ENCODE results near the gene DYSF.

Gene DYSF

DNA sequence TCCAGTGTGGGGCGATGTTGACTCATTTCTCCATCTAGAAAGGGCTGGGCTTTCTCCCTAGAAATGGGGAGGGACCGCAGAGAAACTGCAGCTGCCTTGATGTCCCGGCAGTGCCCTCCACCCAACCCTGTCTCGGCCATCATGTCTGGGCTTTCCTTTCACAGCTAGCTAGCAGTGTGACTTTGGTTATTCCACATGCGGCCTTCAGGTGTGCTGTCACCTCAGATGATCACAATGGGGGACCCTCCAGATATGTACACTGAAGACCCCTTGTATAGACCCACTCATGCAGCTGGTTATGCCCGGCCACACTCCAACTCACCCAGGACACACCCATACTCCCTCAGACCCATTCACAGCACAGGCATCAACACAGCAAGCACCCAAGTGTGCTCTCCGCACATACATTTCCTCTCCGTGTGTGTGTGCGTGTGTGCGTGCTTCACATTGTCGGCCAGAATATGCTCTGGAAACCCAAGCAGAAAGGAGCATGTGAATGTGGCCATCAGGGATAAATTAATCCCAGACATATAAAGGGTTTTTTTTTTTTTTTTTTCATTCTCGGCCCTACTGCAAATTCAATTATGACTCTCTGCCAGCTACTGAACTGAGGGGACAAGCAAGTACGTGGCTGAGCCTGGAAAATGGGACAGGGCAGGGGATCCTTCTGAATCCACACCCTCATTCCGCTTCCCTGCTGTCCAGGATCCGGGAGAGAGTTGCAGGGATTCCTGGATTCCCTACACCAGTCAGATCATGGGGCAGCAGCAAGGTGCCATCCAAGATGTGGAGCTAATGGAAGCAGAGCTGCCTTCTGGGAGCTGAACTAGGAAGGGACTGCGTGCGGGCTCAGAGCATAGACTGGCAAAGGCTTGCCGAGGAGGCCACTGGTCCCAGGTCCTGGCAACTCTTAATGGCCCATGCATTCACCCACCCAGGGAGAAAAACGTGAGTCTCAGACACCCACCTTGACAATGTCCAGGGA is 240.2 kb downstream of the DYSF start:
- DNase-seq (ENCODE audit: low spot score) = no peak

DNA sequence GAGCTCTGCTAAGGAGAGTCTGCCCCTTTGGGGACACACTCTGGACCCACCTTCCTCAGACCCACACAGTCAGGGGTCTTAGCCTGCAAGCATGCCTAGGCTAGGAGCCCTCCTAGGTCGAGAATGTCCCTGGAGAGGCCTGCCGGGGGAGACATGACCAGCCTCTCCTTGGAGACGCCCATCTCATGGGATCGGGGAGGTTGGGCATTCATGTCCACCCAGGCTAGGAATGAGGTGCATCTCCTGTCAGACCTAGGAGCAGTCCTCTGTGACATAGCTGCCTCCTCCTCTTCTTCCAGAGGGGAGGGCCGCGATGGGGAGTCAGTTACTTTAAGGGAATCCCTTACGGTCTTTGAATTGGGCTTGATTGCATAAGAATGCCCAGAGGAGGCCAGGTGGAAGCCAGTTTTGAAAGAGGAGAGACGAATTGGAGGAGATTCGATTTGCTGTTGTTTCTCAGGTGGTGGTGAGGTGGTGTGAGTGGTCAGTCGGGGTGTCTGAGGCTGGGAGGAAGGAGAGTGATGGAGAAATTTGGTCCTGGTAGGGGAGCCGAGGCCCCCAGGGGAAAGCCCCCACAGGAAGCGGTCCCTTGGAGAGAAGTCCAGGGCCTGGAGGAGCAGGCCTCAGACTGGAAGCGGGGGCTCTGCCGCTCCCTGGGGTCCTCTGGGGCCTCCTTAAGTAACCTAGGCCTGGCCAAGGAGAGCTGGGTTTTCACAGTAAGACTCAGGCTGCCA is 241.3 kb downstream of the DYSF start:
- no peak for DNase-seq (ENCODE audit: low spot score)

DNA sequence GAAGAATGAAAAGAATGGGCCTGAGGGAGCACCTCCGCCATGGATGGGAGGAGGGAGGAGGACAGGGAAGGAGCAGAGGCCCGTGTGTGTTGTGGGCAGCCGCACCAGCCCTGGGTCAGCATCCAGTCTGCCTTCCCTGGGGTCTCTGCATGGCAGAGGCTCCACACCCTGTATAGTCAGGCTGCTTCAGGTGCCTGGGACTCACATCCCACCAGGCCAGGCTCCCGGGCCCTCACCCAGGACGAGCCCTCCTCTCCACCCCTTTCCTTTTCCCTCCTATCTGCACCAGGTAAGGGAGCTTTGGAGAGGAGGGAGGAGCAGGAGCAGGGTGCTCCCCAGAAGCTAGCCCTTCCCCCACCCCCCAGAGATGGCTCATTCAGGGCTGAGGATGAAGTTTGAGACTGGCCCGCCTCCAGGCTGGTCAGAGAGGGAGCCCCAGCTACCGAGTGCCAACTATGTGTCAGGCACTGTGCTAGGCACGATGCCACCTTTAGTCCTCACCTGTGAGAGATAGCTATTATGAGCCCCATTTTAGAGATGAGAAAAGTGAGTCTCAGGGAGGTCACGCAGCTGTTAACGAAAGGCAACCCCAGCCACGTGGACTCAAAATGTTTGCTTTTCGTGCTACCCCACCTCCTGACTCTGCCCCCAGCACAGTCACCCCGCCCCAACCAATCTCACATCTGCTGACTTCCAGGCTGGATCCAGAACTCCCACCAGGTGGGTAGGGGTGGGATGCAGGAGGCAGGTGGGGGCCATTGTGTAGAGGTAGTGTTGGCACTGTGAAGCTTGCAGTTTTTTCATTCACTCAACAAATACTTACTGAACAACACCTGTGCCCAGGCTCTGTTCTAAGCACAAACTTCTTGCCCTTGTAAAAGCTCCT is 242.1 kb downstream of the DYSF start:
- DNase-seq (ENCODE audit: low spot score) = no peak

DNA sequence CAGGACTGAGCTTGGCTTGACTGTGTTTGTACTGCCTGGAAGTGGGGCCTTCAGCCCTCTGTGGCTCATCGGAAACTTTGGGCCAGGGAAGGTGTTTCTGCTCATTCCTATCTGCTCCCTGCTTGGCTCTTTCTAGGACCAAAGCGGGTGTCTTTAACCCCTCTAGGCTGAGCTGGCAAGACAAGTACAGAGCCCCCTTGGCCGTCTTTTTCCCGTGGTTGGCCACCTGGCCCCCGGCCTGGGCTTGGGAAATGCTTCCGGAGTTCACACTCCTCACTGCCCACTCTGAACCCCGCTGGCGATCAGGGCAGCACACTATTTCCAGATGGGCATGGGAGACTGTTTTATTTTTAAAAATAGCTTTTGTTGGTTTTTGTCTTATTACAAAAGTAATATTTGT is 243.0 kb downstream of the DYSF start:
- DNase-seq (ENCODE audit: low spot score) = no peak

DNA sequence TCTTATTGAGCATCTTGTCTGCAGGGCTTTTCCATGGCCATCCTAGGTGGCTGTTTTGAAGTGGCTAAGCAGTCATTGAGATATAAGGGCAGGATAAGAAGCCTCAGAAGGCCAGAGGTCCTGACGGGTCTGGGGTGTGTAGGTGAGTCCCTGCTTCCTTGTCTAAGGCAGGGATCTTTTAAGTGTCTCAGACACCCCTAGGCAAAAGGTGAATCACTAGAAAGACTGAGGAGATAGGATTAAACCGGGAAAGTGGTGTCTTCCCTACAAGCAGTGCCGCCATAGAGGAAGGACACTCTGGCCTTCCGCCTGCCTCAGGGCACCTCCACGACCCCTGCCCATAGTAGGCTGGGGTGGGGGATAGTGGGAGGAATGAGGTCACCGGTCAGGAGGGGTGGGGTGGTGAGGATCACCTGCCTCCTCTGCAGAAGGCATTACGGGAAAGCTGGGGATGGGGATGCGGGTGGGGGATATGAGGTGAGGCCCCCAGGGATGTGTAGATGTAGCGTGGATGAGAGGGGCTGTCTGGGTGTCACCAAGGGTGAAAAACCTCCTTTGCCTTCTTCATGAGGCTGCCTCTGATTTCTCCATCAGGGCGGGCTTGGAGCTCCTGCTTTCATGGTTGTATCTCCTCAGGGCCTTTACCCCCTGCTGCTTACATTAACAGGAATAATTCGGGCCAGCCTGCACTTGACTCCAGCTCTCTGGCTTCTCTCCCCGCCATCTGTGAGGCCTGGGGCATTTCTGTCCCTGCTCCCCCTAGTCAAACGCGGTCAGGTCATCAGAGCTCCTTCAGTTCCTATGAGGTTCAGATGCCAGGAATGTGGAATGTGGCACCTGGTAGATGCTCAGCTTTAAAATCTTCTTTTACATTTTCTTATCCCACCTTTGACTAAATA is 244.0 kb downstream of the DYSF start:
- DNase-seq (ENCODE audit: low spot score) = no peak

DNA sequence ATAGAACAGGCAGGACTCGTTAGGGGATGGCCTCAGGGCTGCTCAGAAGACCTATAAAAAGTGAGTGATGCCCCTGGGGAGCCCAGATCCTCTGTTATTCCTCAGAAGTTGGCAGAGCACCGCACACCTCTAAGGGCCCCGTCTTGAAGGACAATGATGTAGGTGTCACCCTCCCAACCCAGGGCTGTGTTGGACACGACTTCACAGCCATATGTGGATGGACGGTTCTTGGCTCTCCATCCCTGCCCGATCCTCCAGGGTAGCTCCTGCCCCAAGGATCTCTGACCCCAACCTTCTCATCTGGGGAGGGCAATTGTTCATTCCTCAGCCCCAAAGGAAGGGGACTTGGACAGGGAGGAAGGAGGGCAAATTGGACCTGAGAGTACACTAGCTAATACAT is 246.1 kb downstream of the DYSF start:
- DNase-seq (ENCODE audit: low spot score) = no peak

DNA sequence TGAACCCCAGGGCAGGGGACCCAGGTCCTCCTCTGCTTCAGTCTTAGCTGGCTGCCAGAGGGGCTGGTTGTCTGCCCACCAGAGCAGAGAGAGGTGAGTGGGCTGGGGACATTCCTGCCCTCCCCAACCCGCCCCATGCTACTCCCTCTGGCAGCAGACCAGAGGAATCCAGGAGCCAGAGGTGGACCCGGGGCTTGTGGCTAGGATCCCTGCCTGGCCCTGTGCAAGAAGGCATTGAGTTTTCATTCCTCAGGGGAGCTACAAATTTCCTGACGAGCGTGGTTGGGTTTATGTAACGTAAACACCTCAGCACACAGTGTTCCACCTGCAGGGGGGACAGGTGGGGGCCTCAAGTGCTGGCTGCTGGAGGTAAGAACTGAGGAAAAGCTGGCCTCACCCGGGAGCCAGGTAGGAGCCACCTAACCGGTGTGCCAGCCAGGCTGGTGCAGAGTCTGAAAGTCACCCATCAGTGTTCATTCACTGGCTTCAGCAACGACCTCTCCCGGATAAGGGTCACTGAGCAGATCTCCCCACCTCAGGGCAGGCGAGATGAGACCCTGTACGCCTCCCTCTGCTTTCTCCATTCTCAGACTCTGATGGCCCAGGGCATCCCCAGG is 246.8 kb downstream of the DYSF start:
- DNase-seq (ENCODE audit: low spot score) = no peak

DNA sequence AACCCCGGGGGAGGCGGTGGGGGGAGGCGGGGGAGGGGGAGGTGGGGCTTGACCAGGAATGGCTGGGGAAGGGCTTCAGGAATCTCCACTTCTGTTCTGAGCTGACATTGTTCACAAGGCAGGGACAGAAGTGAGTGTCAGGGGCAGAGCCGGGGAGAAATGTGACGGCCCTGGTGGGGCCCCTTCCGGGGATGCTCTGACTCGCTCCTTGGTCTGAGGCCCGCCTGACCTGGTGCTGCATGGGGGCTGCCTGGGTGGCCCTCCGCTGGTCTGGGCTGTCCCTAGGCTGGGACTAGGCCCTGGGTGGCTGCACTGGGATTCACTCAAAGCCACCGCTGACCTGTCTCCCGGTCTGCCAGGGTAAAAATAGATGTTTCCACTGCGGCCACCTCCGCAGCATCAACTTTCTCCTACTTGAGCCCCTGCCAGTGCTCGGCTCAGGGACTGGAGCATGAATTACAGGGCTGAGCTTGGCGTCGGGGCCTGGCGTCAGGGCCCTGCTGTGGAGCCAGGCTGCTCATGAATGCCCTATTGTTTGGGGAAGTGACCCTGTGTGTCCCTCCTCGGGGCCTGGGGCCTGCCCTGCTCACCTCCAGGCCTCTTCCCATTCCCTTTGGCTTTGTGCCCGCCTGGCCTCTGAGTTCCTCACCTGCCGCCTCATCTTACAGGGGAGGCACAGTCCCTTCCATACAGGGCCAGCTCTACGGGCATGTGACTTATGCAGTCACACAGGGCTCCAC is 247.5 kb downstream of the DYSF start:
- no peak for DNase-seq (ENCODE audit: low spot score)

DNA sequence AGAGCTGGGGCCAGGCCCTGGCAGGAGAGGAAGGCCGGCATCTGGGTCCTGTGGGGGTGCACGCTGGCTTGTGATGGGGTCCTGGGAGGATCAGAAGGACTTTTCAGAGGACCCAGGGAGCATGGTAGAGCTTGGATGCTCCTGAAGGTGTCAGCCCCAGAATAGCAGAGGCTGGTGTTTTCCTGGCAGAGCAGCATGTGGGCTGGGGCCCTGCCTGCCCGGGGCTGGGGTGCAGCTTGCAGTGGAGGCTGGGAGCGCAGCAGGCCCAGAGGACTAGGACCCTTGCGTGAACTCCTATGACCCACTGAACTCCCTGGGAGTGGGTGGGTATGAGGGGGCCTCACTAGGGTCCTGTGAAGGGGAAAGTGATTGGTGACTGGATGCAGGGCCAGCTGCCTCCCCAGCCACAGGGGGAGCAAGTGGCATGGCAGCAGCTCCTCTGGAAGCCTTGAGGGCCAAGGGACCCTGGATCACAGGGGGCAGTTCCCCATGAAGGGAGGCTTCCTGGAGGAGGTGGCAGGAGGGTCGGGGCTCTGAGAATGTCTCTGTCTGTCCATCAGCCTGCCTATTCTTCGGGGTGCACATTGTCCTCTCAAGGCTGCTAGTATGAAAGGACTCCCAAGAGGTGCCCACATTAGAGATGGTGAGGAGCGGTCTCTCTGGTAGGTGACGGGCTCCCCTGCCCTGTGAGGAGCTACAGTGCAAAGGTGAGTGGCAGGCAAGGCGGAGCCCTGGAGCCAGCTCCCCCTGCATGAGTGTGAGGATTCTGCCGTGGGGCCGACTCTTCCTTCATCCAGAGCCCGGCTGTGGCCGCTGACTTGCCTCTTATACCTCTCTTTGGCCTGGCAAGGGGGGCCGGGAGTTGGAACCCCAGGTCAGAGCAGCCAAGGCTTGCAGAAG is 249.0 kb downstream of the DYSF start:
- no peak for DNase-seq (ENCODE audit: low spot score)

DNA sequence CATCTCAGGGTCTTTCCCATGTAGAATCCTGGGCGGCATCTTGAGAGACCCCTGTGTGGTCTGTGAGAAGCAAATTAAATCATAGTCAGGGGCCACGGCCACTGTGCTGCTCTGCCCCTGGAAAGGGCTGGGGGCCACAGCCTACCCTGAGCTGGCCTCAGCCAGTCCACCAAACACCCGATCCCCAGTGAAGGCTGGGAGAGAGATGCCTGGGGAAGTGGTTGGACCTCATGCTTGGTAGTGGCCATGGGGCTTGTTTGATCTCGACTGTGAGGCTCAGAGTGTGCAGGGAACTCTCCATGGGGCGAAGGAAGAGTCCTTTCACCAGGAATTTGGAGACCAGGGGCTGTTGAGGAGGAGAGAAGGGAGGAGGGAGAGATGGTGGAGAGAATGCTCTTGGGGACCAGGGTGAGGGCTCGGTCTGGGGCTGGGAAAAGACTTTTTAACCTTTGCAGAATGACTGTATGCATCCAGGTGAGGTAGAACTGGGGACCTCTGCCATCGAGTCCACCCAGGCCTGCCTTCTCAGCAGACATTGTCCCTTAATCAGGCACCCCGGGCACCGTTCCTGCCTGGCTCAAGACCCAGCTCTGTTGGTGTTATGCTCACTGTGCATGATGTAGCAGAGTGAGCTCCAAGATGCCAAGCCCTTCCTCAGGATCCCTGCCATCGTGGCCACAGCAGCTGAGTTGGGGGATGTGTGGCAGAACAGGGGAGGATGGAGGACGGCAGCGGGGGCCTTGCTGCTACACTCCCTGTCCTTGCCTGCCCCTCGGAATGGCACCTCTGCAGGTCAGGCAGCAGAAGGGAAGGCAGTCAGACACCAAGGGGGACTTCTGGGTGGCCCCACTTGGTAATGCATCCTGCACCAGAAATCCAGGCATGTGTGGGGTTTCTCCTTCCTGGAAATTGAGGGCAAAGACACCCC is 249.9 kb downstream of the DYSF start:
- no peak for DNase-seq (ENCODE audit: low spot score)

DNA sequence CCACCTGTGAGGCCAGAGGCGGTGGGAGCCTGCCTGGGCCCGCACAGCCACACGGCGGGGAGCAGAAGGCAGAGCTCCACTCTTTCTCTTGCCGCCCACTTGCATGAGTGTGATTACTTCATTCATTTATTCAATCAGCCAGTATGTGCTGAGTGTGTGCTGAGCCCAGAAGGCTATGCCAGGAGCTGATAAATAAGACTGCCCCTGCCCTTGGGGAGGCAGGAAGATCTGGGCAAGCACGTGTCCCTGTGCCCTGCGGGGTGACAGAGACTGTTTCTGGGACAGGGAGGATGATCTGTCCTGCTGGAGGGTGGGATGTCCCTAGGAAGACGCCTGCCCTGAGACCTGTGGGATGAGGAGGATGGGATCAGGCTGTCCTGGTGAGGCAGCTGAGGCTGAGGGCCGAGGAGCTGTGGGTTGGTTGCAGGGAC is 250.8 kb downstream of the DYSF start:
- no peak for DNase-seq (ENCODE audit: low spot score)

DNA sequence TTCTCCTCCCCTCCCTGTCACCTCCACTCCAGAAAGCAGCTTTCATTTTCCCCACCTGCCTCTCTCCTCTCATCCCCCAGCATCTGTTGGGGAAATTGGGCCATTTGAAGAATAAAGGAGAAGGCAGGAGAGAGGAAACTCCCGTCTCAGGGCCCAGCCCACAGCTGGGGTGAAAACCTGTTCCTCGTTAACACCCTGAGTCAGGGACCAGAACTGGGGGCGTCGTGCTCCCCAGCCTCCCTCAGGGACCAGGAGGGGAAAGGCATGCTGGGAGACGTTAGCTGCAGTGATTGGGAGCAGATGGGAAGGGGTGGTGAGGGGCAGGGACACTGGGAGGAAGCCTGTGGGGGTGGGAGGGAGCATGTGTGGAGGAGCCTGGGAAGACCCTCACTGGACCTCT is 251.3 kb downstream of the DYSF start:
- DNase-seq (ENCODE audit: low spot score) = no peak

DNA sequence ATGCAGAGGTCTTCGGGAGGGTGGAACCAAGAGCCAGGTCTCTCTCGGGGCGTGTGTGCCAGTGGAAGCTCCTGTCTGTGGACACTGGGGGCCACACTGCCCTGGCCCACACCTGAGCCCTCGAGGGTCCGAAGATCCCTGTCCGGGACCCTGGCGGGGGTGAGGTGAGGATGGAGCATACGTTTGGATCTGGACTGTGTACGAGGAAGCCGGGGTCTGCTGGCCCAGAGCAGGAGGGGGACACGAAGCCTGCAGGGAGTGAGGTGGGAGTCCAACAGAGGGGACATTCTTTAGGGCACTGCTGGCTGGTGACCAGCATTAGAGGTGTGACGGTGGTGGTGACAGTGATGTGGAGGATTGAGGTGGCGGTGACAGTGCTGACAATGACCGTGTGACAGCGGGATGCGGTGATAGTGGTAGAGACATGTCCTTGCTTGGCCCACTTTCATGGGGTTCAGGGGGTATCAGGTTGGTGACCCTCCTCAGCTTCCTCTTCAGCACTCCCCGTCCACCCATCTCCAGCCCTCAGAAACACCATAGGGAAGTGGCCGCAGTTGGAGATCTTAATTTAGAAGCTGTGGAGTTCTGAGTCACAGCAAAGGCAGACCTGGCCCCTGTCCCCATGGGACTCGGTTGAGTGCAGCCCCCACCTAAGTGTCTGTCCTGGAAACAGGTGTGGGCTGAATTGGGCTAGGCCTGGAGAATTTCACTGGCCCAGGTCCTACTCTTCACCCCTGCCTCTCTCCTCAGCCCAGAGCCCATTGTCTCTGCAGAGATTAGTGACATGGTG is 252.0 kb downstream of the DYSF start:
- no peak for DNase-seq (ENCODE audit: low spot score)

DNA sequence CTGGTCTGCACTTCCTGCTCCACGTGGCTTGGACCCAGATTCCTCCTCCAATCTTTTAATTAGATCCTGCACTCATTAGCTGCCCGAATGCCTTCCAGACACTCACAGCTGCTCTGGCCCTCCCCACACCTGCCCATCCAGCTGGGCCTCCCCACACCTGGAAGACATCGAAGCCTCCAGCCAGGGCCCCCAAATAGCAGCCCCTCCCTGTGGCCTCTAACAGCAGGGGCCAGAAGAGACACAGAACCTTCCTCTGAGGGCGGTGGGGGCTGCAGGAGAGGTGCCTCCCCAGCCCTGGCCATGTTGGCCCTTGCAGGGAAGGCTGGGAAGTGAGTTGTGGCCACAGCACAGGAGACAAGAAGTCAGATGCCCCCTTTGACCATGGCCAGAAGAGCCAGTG is 252.8 kb downstream of the DYSF start:
- DNase-seq (ENCODE audit: low spot score) = no peak

DNA sequence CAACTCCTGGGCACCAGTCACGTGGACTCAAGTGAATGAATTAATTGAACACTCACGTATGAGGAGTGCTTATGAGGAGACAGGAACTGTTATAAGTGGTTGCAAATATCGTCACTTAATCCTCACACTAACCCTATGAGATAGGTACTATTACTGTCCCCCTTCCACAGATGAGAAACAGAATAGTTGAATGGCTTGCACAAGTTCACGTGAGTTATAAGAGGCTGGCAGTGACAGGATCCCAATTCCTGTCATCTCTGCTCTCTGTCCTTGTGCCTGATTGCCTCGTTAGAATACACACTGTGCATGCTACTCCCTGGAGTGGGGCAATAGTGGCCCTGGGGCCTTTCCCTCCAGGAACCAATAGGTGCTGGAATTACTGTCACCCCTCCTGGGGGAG is 253.5 kb downstream of the DYSF start:
- DNase-seq (ENCODE audit: low spot score) = no peak

DNA sequence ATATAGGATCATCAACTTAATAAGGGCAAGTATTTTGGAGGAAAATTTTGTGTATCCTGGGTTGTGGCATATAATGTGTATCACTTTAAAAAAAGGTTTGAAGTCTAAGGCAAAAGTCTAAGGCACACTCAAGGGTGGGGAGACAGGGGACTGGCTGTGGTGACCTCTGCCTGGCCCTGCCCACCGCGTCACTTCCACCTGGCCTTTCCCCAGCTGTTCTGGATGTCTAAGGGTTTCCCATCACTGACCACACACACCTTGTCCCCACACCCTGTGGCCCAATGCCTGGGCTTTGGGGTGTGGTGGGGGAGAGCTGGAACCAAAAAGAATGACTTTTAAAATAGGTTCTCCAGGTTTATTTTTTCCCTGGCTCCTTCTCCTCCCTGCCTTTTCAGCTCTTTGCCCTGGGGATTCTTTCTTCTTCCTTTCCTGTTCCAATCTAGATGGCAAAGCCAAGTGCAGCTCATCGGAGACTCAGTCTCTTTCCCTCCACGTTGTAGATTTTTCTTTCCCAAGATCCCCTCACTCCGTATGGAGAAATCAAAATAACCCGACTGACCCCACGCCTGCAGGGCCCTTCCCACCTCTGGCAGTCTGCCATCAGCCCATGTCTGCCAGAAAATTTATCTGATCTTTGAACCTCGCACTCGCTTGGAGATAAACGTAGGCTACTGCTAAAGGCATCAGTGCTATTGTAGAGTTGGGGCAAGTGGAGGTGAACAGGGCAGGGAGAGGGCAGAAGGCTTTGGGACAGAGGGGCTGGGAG is 257.2 kb downstream of the DYSF start:
- DNase-seq (ENCODE audit: low spot score) = no peak

Measured in hematopoietic multipotent progenitor cell treated with erythropoietin and hydrocortisone succinate and interleukin-3 and kit ligand, for 15 days (in vitro differentiated cells).